Left lobe of liver (tissue), 2 donors: ENCODE results near the gene PEPD. TPM values are rescaled to one million over a fixed set of nuclear protein-coding genes. Genes with fewer than 3 reads are reported as not detected.

Source experiments
- ATAC-seq: fragments of 200-7000 bp; cut with Tn5 transposase; one replicate; pipeline ENCODE4 v1.9.1; 2020; ENCODE audit warnings: mild to moderate bottlenecking, moderate library complexity
- DNase-seq: peaks from one replicate; pipeline ENCODE4 v3.0.0-alpha.2; 2020; ENCODE audit warnings: low spot score
- total RNA-seq: library from RNA; stranded (reverse); gene quantifications from one replicate; pipeline ENCODE4 v1.2.1, GENCODE V29; 2021
- donor health status: DM: no; HTN: no; CAD: no; lungs with moderate emphysema.
- donor health status: DM: no; HTN: yes; CAD: no.

The PEPD gene
- total RNA-seq, 1 donor from 2014 or later = 201 TPM

DNA sequence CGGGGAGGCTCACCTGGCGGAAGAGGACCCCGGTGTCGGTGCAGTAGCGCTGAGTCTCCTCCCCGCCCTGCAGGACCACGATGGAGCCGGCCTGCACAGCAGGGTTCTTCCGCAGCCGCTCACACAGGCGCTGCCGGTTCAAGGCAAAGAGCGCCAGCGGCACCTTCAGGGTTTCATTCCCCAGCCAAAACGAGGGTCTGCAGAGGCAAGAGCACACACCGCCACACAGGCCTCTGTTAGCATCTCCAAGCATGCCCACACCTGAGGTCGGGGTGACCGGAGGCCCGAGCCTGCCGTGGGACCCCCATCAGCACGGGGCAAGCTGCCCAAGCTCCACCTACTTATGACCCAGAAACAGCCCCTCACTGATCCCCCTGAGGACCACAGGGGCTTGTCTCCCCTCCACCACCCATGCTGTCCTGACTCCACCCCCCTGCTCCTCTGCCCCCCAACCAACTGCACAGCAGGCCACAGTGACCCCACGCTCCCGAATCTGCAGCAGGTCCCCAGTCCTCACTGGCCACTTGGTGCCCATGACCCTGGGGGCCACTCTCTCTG is 8.9 kb downstream of the PEPD start:
- DNase-seq (no peak), ATAC-seq (no peak)

DNA sequence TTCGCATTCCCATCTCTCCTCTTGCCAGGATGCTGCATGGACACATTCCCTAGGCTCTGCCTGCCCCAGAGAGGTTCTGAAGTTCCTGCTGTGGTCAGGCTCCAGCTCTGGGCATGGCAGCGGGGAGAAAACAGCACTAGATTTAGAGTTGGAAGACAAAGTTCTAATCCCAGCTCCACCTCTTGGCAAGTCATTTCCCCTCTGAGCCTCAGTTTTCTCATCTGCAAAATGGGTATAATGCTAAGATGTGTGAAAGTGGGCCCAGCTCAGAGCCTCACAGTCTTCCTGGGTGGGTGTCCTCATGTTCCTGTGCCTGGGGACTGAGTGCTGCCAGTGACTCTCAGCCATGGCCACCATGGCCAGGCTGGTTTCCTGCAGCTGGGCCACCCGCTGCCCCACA is 9.6 kb downstream of the PEPD start:
- DNase-seq (no peak), ATAC-seq (no peak)

DNA sequence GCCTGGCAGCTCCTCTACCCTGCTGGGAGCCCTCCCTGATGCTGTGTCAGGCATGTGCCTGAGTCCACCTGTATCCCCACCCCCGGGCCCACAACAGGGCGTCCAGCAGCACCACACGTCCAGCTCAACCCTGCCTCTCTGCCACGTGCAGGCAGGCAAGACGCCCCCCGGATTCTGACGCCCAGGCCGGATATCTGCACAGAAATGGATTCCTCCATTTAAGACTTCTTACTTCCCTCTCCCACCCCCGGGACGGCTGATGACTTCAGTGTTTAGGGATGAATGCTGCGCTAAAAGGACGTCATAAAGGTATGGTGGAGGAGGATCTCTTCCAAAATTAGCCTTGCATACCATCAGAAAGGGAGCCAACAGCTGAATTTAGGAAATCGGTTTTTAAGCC is 10.2 kb downstream of the PEPD start:
- no peak for ATAC-seq
- no peak for DNase-seq

DNA sequence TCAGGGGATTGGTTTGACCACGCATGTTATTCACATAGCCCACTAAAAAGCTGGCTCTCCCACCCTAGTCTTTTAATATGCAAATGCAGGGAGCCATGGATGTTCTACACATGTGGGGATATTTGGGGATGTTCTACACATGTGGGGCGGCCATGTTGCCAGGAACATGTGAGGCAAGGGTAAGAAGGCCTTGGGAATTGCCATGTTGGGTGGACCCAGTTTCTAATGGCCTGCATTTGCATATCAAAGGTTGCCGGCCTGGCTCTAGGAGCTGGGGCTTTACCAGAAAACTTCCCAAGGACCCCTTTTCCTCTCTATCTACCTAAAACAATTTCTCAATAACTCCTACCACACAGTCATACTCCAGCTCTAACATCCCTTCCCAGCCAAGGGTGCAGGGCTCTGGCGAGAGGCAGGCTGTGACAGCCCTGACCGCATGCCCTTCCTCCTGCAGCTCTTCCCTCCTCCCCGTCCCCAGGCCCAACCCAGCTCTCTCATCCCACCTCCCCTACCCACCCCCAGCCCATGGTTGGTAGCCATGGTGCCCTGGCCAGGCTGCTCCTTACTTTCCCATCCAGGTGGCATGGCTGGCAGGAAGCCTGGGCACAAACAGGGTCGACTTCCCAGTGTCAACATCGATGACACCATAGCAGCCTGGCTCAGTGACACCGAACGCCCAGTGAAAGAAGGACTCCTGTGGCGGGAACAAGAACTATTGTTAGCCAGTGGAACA is 11.0 kb downstream of the PEPD start:
- peak; percentile 12 for ATAC-seq
- DNase-seq = peak; percentile 76

DNA sequence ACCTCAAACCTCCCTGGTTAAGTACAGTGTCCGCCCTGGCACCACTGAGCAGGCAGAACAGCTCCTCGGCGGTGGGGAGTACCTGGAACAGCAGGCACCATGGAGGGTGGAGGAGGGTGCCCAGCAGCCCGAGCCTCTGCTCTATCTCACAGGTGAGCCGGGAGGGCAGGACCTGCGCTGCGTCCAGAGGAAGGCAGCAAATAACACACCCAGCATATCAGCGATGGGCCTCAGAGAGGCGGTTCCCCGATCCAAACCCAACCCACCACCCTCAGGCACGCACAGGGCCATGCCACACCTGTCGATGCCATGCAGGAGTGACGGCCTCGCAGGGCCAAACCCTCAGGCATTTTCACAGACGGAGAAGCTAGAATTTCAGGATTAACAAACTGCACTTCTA is 11.8 kb downstream of the PEPD start:
- peak; percentile 33 for ATAC-seq
- peak; percentile 60 for DNase-seq

GRCh38 chr19:33508941-33509614 is 12.5 kb downstream of the PEPD start:
- ATAC-seq = peak; percentile 57
- peak; percentile 78 for DNase-seq

DNA sequence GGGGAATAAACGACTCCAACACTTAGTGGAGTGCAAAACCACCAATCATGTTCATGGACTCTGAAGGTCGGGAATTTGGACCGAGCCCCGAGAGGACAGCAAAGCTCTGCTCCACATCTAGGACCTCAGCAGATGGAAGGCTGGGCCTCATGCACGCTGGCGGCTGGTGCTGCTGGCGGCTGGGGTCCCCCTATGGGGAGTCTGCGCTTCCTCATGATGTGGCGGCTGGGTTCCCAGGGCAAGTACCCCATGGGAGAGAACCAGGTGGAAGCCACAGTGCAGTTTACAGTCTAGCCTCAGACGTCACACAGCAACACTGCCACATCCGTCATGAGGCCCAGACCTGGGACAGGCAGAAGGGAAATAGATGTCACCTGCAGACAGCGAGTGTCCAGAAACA is 13.2 kb downstream of the PEPD start:
- DNase-seq (no peak), ATAC-seq (peak; percentile 3)

DNA sequence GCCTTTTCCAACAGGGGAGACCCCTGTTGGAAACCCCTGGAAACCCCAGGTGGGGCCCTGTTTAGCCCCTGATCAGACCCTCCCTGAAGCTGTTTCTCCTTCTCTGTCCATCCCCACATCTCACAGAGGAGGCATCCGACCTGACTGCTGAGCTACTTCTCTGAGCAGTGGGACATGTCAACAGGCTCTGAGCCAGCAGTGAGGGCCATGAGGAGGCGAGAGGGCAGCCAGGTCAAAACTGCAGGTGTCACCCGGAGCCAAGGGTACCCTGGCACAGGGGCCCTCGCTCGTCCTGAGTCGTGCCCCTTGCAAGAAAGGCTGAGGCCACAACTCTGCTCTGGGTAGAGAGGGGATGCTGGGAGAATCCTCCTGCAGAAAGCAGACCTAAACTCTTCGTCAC is 13.6 kb downstream of the PEPD start:
- ATAC-seq = peak; percentile 49
- DNase-seq = peak; percentile 68

- DNase-seq (peak; percentile 91), ATAC-seq (peak; percentile 72)
Observed at GRCh38 chr19:33507021-33507956, 14.3 kb downstream of the PEPD start.

GRCh38 chr19:33506498-33506897 is 15.1 kb downstream of the PEPD start:
- no peak for ATAC-seq
- no peak for DNase-seq

- ATAC-seq (no peak), DNase-seq (no peak)
Observed at GRCh38 chr19:33505823-33506222, 15.8 kb downstream of the PEPD start.

DNA sequence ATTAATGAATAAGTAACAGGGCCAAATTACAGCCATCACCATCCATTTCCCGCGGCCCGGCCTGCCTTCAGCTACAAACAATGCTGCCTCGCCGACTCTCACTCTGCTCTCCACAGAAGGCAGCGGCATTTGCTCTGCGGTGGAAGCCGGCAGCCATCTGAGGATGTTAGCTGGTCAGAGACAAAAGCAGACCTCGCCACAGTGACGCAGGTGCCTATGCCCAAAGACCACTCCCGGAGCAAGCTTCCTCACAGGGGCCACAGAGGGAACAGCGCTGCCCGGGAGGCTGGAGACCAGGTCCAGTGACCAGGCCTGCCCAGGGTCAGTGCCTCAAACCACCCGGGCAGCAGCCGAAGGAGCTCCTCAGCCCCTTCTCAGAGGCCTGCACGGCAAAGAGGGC is 16.4 kb downstream of the PEPD start:
- no peak for ATAC-seq
- DNase-seq = no peak

- ATAC-seq (no peak), DNase-seq (no peak)
Observed at GRCh38 chr19:33504058-33504444, 17.5 kb downstream of the PEPD start.

DNA sequence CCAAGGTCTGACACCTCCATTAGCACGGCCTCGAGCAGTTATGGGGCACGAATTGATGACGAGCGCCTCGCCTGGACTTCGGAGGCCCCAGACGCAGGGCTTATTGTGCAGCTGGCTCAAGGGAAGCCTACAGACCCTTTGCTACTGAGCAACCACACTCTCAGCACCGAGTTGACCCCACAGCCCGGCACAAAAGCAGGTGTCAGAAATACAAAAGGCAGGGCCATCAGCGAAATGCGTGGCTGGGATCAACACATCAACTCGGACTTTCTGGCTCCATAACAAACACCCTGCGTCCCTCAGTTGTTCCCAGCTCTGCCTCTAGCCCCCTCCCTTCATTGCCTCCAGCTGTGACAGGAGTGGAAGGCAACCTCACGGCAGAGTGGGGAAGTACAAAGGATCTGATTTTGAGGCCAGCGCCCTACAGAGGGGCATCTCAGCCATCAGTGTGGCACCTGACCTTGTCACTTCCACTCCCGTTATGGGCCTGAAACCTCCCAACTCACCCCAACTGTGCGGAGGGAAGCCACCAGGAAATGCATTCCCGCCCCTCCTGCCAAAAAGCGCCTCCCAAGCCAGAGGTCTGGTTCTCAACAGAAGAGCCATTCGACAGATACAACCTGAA is 18.0 kb downstream of the PEPD start:
- ATAC-seq (no peak), DNase-seq (no peak)

DNA sequence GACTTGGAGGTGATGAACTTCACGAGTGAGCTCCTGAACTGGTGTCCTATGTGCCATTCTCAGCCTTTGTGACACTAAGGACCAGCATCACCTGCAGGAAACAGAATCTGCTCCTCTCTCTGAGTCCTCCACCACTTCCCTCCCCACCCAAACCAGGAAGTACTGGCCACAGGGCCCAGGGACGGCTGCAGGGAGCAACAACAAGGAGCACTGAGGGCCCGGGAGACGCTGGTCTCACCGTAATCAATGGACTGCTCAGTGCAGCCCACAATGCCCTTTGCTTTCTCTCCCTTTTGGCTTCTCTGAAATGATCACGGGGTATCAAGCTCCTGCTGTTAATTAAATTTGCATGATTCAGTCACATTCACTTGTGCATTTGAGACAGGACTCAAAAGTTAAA is 18.6 kb downstream of the PEPD start:
- ATAC-seq (no peak), DNase-seq (no peak)

DNA sequence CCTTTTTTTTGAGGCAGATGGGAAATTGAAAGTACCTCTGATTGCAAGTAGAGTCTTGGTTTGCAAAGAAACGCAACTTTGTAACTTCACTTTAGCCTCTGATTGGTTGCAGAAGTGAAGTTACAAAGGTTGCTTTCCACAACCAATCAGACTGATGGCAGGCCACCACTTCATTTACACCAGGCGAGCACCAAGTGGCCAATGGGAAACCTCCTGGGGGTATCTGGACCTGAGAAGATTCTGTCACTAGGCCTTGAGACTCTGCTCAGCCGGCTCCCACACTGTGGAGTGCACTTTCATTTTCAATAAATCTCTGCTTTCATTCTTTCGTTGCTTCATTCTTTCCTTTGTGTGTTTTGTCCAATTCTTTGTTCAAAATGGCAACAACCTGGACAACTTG is 19.1 kb downstream of the PEPD start:
- ATAC-seq = no peak

DNA sequence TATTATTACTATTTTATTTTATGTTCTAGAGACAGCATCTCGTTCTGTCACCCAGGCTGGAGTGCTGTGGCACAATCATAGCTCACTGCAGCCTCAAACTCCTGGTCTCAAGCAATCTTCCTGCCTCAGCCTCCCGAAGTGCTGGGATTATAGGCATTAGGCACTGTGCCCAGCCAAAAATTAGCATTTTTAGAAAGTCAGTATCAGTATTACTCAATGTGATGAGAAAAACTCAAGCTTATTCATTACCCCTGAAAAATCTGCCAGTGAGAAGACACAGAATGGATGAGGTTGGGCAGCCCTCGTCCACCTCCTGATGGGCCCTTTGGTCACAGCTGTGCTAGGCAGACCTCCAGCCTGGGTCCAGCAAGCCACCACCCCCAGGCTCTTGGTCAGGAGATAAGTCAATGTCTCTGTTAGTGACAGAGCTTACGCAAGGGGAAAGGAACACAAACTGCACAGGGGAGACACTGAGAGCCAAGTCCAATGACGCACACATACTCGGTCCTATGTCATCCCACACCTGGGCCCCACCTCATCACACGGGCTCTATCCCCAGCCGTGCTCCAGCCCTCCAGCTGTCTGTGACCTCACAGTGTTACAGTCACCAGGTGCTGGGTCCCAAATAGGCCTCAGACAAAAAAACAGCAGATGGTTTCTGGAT is 19.8 kb downstream of the PEPD start:
- ATAC-seq (peak; percentile 79), DNase-seq (peak; percentile 94)

More for the DNA sequence above, 19.1 kb downstream of the PEPD start:
- DNase-seq = no peak

- ATAC-seq = no peak
- no peak for DNase-seq
Observed at GRCh38 chr19:33500991-33501390, 20.6 kb downstream of the PEPD start.

DNA sequence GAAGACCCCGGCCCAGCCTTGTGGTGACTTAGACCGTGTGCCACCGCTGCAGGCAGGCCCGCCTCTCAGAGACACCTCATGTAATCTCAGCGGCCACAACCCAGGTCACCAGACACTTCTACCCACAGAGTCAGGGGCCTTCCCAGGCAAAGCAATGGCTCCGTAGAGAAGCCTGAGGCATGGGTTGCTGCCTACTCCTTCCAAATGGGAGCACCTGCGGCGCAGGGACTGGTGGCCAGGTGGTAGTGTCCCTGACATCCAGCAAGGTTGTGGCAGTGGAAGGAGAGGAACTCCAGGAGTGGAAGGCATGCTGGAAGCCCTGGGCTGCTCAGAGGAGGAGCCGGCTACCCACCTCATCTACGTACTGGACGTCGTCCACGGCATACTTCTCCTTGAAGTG is 21.0 kb downstream of the PEPD start:
- DNase-seq (no peak), ATAC-seq (no peak)
